HG03354 (cell line): Measurements from ENCODE around the gene KCNQ2.

Experiments used
- ATAC-seq: cut with Tn5 transposase; IDR thresholded peaks from one replicate; pipeline ENCODE4 v1.9.1; 2021; ENCODE audit warnings: mild to moderate bottlenecking; ENCODE audit not compliant: unreplicated experiment, poor library complexity, severe bottlenecking

KCNQ2 gene

DNA sequence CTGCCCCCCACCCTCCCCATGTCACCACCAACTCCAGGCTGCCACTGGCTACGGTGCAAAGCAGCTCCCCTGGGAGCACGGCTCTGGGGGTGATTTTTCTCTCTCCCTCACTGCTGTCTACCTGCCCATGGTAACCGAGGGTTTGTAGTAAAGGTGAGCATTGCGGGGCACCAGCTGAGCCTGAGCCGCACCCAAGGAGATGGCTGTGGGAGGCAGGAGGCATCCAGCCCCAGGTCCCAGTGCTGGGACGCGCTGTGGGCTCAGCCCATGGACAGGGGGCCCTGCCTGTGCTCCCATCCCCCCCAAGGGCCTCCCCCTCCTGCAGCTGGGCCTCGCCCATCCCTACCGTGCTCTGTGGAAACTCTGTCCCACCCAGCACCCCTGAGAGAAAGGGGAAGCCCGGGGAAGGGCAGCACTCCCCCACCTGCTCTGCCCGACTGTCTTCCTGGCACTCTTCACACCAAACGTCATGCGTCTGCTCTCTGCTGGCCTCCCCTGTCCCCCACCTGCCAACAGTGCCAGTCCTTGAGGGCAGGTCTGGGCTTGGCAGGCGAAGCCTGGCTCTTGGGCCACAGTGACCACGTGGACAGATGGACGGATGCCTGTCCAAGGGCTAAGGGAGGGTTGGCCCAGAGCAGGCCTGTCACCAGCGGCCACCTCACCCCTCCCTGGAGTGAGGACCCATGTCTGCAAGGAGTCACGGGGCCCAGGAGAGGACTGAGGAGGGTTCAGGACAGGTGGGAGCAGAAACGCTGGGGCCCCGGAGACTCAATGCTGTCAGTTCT, 107.5 kb downstream of the KCNQ2 start:
- no peak for ATAC-seq

DNA sequence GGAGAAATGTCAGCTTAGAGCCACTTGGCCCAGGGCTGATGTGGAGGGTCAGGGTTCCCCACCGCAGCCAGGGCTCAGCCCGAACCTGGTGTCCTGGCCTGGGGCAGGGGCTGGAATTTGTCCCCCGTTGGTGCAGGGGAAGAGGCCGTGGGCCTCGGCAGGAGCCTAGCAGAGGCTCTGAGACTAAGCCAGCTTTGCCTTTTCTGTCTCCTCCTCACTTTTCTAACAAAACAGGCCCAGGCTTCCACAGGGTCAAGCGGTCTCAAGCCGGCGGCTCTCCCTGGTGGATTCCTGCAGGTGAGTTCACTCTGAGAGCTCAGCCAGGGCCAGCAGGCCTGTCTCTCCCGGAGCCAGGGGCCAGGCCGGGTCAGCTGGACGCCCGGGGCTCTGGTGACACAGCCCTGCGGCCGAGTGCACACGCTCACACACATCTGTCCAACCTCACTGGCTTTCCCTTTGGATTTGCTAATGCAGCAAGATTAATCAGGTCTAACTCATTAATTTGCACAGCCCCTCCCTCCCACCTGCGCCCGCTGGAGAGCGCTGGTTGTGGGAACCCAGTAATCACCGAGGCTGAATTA, 108.4 kb downstream of the KCNQ2 start:
- no peak for ATAC-seq

GRCh38 chr20:63363013-63363957, 109.2 kb downstream of the KCNQ2 start:
- no peak for ATAC-seq

- no peak for ATAC-seq
Measured at GRCh38 chr20:63362436-63363009, 109.9 kb downstream of the KCNQ2 start.

- ATAC-seq = no peak
Measured at GRCh38 chr20:63361519-63362435, 110.7 kb downstream of the KCNQ2 start.

DNA sequence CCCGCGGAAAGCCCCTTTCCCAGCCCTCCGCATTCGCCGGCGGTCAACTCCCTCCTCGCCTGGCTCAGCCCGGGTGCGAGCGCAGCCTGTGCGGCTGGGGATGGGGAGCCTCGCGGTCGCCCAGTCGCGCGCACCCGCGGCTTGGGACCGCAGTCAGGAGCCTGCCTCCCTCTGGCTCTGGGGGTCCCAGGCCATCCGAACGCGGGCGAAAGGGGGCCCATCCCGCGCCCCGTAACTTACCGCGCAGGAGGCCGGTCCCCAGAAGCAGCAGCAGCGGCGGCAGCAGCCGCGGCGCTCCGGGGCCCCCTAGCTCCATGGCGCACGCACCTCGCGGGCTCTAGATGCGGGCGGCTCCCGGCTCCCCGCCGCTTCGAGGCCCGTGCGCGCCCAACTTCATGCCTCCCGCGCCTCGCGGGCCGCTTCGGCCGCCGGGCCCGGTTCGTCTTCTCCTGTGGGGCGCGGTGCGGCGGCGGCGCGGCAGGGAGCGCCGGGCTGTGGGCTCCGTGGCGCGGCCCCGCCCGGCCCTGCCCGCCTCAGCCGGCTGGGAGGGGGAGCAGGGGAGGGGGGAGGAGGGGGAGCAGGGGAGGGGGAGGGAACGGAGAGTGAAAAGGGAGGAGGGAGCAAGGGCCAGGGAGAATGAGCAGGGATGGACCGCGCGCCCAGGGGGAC, 111.5 kb downstream of the KCNQ2 start, which contains the start of gene CHRNA4:
Gene CHRNA4 (minus strand): TSS at position 500 of the 669 bp plus-strand sequence. CDS start 184 bp downstream, at position 316.
- no peak for ATAC-seq

GRCh38 chr20:63359937-63360849, 112.3 kb downstream of the KCNQ2 start:
- no peak for ATAC-seq

DNA sequence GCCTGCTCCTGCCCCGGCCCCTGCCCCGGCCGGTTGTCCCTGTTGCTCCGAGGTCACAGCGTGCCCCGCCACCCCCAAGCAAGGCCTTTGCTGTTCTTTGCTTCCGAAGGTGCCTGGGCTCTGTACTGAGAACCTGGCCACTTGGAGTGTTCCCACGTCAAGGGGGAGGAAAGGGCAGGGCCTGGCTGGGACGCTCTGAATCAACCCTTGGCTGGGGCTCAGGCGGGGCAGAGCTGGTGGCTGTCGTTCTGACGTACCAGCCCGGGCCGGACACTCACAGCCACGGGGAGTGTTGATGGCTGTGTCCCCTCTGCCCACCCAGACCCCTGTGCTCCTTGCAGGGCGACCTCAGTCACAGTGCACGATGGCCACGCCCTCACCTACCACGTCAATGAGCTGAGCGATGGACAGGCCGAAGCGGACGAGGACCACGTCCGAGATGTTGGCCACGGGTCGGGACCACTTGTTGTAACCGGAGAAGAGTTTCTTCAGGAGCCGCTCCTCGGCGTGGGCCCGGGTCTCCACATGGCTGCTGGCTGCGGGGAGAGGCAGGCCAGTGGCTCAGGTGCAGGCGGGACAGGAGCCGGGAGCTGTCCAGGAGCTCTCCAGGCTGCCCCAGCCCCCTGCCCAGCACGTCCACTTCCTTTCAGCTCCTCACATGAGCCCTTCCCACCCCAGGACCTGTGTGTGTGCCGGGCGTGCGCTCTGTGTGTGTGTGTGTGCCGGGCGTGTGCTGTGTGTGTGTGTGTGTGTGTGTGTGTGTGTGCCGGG, 113.1 kb downstream of the KCNQ2 start:
- ATAC-seq = no peak

DNA sequence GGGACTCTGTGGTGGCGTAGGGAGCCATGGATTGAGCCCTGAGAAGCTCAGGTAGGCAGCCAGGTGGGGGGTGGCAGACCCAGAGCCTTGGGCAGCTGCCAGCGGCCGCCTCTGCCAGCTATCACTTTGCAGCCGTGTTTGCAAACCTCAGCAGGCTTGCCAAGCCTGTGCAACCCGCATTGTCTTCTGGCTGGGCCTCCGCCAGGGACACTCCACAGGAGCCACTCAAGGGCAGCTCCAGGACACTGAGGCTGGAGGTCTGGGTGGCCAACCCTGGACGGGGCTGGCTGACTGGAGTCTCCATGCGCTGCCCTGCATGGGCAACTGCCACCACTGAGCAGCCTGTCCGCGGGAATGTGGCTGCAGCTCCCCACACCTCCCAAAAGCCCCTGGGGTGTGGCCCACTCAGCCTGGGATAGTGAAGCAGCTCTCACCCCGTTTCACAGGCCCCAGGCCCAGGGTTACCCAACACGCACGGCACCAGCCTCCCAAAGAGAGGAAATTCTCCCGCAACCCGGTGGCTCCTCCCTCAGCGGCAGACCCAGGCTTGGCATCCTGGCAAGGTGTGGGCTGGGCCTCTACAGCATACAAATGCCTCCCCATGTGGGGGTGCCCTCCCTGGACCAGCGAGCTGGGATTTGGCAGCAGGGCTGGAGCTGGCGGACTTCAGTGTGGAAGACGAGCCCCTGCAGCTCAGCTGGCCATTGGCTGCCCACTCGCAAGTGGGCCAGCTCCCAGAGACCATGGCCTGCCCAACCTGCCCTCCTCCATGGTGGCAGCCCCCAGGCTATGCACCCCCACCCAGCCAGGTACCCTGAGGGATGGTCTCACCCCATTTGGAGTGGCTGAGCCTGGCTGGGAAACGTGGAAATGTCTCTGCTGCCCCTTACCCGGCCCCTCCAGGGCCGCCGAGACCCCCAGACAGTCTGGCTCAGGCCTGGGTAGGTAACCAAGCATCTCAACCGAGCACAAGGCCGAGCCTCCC, 114.2 kb downstream of the KCNQ2 start:
- no peak for ATAC-seq

DNA sequence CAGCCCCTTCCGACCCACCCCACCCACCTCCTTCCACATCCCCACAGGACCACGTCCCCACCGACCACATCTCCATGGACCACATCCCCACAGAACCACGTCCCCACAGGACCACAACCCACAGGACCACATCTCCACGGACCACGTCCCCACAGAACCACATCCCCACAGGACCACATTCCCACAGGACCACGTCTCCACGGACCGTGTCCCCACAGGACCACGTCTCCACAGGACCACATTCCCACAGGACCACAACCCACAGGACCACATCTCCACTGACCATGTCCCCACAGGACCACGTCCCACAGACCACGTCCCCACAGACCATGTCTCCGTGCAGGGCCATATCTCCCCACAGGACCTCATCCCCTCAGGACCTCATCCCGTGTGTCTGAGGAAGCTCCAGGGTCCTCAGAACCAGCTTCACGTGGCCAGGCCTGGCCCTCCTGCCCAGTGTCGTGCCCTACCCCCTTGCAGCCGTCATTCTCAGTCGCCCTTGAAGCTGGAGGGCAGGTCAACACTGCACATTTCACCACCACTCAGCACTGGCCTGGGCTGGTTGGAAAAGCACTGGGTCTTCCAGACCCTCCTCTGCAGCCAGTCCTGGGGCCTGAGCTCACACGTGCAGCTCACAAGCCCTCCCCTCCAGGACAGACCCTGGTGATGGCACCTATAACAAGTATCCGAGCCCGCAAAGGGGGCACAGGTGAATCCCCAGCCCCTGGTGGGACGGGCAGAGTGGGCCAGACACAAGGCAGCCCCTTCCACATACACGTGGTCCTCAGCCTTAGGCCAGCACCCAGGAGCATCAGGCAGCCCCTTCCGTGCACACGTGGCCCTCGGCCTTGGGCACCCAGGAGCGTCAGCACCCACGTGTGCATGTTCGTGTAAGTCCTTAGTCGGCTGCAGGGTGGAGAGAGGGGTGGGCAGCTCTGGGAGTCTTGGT, 115.2 kb downstream of the KCNQ2 start:
- ATAC-seq = no peak

DNA sequence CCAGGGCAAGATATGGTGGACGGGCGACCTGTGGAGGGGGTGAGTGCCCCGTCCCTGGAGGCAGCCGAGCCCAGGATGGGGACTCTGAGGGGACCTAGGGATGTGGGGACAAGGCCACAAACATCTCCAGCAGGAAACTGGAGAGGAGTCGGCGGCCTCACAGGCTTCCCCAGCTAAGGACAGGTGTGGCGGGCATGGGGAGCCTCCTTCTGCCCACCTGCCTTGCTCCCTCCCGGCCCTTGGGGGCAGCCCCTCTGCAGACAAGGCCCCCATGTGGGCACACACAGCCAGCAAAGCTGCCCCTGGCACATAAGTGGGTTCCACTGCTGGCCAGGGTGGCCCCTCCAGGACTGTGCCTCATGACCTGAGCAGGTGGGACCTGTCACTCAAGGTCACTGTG, 115.9 kb downstream of the KCNQ2 start:
- no peak for ATAC-seq

DNA sequence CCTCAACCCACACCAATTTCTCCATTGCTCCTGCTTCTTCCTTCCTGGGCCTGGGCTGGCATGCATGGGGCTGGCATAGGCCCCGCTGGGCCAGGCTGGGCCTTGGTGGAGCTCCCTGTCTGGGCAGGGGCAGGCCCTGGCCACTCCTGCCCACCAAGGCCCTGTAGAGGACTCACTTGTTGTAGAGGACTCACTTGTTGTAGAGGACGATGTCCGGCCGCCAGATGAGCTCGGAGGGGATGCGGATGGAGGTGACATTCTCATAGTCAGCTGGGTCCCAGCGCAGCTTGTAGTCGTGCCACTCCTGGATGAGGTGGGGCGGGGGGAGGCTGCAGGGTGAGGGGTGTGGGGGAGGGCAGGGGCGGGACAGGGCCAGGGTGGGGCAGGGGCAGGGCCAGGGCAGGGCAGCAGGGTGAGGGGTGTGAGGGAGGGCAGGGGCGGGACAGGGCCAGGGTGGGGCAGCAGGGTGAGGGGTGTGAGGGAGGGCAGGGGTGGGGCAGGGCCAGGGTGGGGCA, 116.6 kb downstream of the KCNQ2 start:
- ATAC-seq = no peak

GRCh38 chr20:63354636-63355350, 117.7 kb downstream of the KCNQ2 start:
- no peak for ATAC-seq

DNA sequence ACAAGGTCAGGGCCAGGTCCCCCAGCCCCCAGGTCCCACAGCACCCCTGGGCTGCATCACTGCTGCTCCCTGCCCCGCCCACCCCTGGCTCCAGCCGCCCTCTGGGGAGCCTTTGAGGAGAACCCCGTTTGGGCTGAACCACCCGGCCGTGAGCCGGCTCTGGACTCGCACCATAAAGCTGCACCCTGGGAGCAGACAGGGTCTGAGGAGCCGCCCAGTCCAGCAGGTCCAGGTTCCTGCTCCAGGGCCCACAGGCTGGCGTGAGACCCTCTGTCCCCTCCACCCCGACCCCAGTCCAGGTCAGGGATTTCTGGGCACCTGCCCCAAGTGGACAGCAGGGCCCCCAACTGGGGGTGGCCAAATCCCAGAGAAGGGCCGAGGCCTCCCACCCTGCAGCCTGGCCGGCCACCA, 119.6 kb downstream of the KCNQ2 start:
- ATAC-seq = no peak
